Inflammatory macrophage (primary cell): ENCODE data around the gene BICD2.

ENCODE experiments used
- DNase-seq, 2 donors: peaks; one replicate each; pipeline ENCODE4 v3.0.0-alpha.2; 2020 to 2022

The BICD2 gene

DNA sequence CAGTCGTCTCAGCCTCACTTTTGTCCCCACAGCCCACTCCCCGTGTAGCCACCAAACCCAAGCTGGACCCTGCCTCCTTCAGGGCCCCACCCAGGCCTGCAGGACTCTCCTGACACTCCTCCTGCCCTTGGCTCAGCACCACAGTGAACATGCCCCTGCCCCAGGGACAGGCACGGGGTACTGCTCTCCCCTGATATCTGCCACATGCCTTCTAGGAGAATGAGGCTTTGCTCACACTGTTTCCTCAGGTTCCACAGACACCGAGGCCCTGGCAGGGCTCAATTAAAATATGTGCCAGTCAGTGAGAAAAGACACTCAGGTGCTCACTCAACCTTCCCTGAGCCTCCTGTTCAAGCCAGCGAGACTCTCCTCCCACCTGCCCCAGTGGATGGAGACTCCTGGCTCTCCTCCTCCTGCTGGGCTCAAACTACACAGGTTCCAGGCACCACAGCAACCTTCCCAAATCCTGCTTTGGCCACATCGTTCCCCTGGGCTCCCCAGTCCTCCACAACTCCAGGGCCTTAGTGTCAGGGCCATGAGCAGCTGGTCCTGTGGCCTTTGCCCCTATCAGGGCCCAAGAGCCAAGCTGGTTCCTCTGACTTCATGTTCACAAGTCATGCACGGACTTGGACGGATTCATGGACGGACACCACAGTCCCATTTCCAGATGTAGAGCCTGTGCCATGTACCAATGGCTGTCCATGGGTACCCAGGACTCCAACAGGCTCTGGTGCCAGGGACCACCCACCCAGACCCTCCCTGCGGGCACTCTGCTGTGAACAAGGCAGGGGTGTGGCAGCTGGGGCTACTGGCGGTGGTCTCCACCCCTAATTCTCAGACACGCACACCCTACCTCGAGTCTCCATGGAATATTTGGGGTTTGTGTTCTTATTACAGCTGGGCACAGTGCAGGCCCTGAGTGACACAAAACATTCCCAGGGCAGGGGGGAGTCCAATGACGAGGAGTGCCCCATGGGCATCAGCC, 36.6 kb downstream of the BICD2 start:
- no peak for DNase-seq

- no peak for DNase-seq
These were observed 37.5 kb downstream of the BICD2 start for GRCh38 chr9:92726971-92727715.

DNA sequence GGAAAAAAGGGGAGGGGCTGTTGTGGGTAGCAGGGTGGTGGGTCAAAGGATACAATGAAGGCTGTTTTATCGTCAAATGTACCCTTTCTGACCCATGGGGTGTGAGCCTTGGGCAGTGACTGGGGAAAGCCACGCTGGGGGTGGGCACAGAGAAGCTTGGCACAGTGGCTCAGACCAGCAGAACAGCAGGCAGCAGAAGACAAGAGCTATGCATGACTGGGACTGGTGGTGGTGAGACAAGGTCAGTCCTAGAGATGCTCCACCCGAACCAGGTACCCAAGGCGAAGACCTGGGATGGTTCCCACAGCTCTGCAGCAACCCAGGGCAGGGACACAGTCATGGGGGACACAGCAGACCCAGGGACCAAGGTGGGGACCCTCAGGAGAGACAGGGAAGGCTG, 38.3 kb downstream of the BICD2 start:
- DNase-seq, result no peak

- no peak for DNase-seq
These were observed 38.9 kb downstream of the BICD2 start for GRCh38 chr9:92725766-92726165.

- DNase-seq, result no peak
These were observed 39.4 kb downstream of the BICD2 start for GRCh38 chr9:92725266-92725545.

GRCh38 chr9:92724528-92725265, 39.9 kb downstream of the BICD2 start:
- no peak for DNase-seq

- no peak for DNase-seq
These were observed 40.8 kb downstream of the BICD2 start for GRCh38 chr9:92723801-92724323.

DNA sequence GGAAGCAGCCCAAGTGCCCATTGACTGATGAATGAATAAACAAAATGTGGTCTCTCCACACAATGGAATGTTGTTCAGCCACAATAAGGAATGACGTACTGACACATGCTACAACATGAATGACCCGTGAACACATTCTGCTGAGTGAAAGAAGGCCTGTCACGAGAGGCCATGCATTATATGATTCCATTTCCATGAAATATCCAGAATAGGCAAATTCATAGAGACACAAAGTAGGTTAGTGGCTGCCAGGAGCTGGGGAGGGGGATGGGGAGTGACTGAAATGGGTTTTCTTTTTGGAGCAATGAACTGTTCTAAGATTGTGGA, 41.4 kb downstream of the BICD2 start:
- DNase-seq, result no peak

GRCh38 chr9:92722386-92723298, 42.0 kb downstream of the BICD2 start:
- DNase-seq, result no peak

- no peak for DNase-seq
These were observed 43.1 kb downstream of the BICD2 start for GRCh38 chr9:92721548-92721947.

GRCh38 chr9:92720807-92721535, 43.7 kb downstream of the BICD2 start:
- DNase-seq, result no peak

GRCh38 chr9:92720209-92720765, 44.3 kb downstream of the BICD2 start:
- DNase-seq, result no peak

DNA sequence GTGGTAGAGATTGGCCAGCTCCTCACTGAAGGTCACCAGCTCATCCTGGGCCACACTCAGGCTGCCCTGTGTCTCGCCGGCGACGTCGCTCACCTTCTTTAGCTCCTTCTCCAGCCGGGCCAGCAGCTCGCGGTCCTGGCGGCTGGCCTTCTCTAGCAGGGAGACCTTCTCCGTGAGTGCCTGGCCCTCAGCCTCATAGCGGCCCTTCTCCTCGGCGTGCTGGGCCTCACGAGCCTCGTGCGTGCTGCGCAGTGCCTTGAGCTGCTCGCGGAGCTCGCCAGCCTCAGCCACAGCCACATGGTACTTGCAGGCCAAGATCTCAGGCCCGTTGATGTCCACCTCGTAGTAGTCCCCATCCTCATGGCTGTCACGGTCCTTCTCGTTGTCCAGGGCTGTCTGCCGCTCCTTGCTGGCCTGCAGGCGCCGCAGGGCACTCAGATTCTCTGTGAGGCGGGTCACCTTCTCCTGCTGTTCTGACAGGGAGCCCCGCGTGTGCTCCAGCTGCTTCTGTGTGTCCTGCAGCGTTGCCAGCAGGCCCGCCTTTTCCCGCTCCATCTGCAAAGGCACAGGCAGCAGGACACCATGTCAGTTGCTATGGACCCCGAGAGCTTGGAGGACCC, 45.5 kb downstream of the BICD2 start:
- no peak for DNase-seq

GRCh38 chr9:92718086-92719001, 46.3 kb downstream of the BICD2 start:
- no peak for DNase-seq

- no peak for DNase-seq
These were observed 47.2 kb downstream of the BICD2 start for GRCh38 chr9:92717201-92718085.

- DNase-seq, result peak; percentile 50
These were observed 48.1 kb downstream of the BICD2 start for GRCh38 chr9:92716557-92716956.

DNA sequence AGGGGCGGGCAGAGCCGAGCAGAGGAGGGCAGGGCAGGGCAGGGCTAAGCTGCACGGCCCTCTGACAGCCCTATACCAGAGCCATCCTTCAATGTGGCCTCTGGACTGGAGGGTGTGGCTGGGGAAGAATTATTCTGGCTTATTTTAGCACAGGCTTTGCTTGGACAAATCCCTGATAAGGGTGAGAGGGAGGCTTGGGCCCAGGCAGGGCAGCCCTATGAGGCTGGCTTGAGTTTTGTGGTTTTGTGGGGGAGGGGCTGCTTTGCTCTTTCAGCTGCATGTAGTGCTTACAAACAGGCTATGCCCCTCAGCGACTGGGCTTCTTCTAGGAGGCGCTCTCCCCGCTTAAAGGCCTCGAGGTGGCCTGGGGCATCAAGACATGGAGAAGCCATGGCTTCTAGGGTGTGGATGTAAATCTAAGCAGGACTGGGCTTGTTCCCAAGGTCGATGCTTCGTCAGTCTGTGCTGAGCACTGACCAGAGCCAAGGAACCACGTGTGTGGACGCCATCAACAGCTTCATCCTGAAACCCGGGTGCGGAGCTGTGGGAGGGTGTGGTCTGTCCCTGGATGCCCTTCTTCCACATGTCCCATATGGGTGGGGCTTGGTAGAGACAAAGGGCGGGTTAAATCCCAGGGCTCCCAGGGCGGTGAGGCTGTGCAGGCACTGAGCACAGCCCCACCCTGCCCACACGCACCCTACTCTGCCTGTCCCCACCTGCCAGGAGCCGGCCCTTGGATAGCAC, 49.0 kb downstream of the BICD2 start:
- DNase-seq, result no peak
